Activated CD4-positive, alpha-beta T cell treated with anti-CD3 and anti-CD28 coated beads, Interleukin-2, amount 10 ng/mL, durations not matched to agents 24 days and 14 days (primary cell): ENCODE results near the gene CFAP57. TPM values are rescaled to one million over a fixed set of nuclear protein-coding genes. Genes with fewer than 3 reads are reported as not detected.
"Not testable (repeated sequence)": the region's sequence is repeated elsewhere in the genome, so short reads cannot be mapped to it uniquely, and the experiment has no call there.

Experiments used
- DNase-seq: peaks from one replicate; pipeline ENCODE4 v3.0.0; 2022
- H3K27ac Mint-ChIP-seq: one replicate; pipeline ENCODE4 v1.8.0; 2022; ENCODE audit warnings: mild to moderate bottlenecking, mixed read lengths
- H3K27me3 Mint-ChIP-seq: one replicate; pipeline ENCODE4 v1.8.0; 2022; ENCODE audit warnings: mixed read lengths
- H3K36me3 Mint-ChIP-seq: one replicate; pipeline ENCODE4 v1.8.0; 2022; ENCODE audit warnings: low read depth, mild to moderate bottlenecking, mixed read lengths
- H3K4me1 Mint-ChIP-seq: one replicate; pipeline ENCODE4 v1.8.0; 2021; ENCODE audit warnings: mixed read lengths
- H3K4me3 Mint-ChIP-seq: one replicate; pipeline ENCODE4 v1.8.0; 2022; ENCODE audit warnings: mild to moderate bottlenecking, moderate library complexity, mixed read lengths
- H3K9me3 Mint-ChIP-seq: one replicate; pipeline ENCODE4 v1.8.0; 2021; ENCODE audit warnings: mixed read lengths
- intact Hi-C: fragments of 100-400 bp; cut with micrococcal nuclease; formaldehyde crosslinking; loops from one replicate; pipeline ENCODE4 v1.15.1; 2023
- total RNA-seq: library from RNA; stranded (reverse); gene quantifications from 2 replicates; pipeline ENCODE4 v1.2.3, GENCODE V29; 2022

The CFAP57 gene
- total RNA-seq, result 0.40 TPM in 1 of 2 replicates, not detected in the other

- peaks cover 26% of the 10 kb centered on the region for H3K4me1 Mint-ChIP-seq
- peaks cover 22% of the 10 kb centered on the region for H3K27me3 Mint-ChIP-seq
- DNase-seq, result peak; percentile 98
- peak within 1 kb of the TSS; percentile 97 for H3K4me3 Mint-ChIP-seq
- intact Hi-C loops, result loop anchor here (1.0 to 5.0 kb wide), 4 partner anchors 195 to 860 kb away; partner anchors contain the start of genes ELOVL1, MED8, SLC6A9 and SZT2
- peaks cover 47% of the 10 kb centered on the region for H3K36me3 Mint-ChIP-seq
- no peaks in the 10 kb centered on the region for H3K9me3 Mint-ChIP-seq
- peak within 1 kb of the TSS; percentile 97 for H3K27ac Mint-ChIP-seq
Observed at GRCh38 chr1:43171876-43172526, at the start of gene CFAP57, which contains the start of gene EBNA1BP2. TSS of gene CFAP57 (plus strand) at chr1:43172330. CDS start at chr1:43172754, 424 bp downstream. TSS of gene EBNA1BP2 (minus strand) at chr1:43172290. CDS start at chr1:43172118, 172 bp downstream.

GRCh38 chr1:43123031-43123430 is 49.1 kb upstream of the CFAP57 start:
- intact Hi-C loops, result no loop called here
- DNase-seq, result no peak
- H3K9me3 Mint-ChIP-seq, result no peaks in the 10 kb centered on the region
- peaks cover 11% of the 10 kb centered on the region for H3K27me3 Mint-ChIP-seq
- H3K27ac Mint-ChIP-seq, result no peak overlapping the region
- H3K4me1 Mint-ChIP-seq, result no peaks in the 10 kb centered on the region
- no peak overlapping the region for H3K4me3 Mint-ChIP-seq
- no peaks in the 10 kb centered on the region for H3K36me3 Mint-ChIP-seq

GRCh38 chr1:43128816-43129215 is 43.3 kb upstream of the CFAP57 start:
- no peaks in the 10 kb centered on the region for H3K9me3 Mint-ChIP-seq
- intact Hi-C loops, result no loop called here
- no peaks in the 10 kb centered on the region for H3K36me3 Mint-ChIP-seq
- H3K27me3 Mint-ChIP-seq, result peaks cover 26% of the 10 kb centered on the region
- H3K4me1 Mint-ChIP-seq, result no peaks in the 10 kb centered on the region
- no peak for DNase-seq
- H3K4me3 Mint-ChIP-seq, result no peak overlapping the region
- H3K27ac Mint-ChIP-seq, result no peak overlapping the region

- DNase-seq, result no peak
- Mint-ChIP-seq H3K27ac (no peak overlapping the region), H3K4me1 (no peaks in the 10 kb centered on the region), H3K9me3 (no peaks in the 10 kb centered on the region), H3K36me3 (no peaks in the 10 kb centered on the region), H3K27me3 (peaks cover 29% of the 10 kb centered on the region), H3K4me3 (no peak overlapping the region)
- intact Hi-C loops, result no loop called here
Observed at GRCh38 chr1:43129426-43129825, 42.7 kb upstream of the CFAP57 start.

- intact Hi-C loops, result no loop called here
- Mint-ChIP-seq H3K27ac (no peak overlapping the region), H3K36me3 (no peaks in the 10 kb centered on the region), H3K27me3 (peaks cover 32% of the 10 kb centered on the region), H3K9me3 (no peaks in the 10 kb centered on the region), H3K4me1 (no peaks in the 10 kb centered on the region), H3K4me3 (no peak overlapping the region)
- no peak for DNase-seq
Observed at GRCh38 chr1:43134068-43134467, 38.1 kb upstream of the CFAP57 start.

- peaks cover 32% of the 10 kb centered on the region for H3K27me3 Mint-ChIP-seq
- H3K9me3 Mint-ChIP-seq, result no peaks in the 10 kb centered on the region
- no peak overlapping the region for H3K27ac Mint-ChIP-seq
- no peaks in the 10 kb centered on the region for H3K36me3 Mint-ChIP-seq
- intact Hi-C loops, result no loop called here
- no peak overlapping the region for H3K4me3 Mint-ChIP-seq
- H3K4me1 Mint-ChIP-seq, result no peaks in the 10 kb centered on the region
- DNase-seq, result no peak
Observed at GRCh38 chr1:43134640-43135039, 37.5 kb upstream of the CFAP57 start.

- H3K36me3 Mint-ChIP-seq, result no peaks in the 10 kb centered on the region
- no peak overlapping the region for H3K4me3 Mint-ChIP-seq
- H3K27me3 Mint-ChIP-seq, result peaks cover 27% of the 10 kb centered on the region
- no peak for DNase-seq
- no peaks in the 10 kb centered on the region for H3K9me3 Mint-ChIP-seq
- H3K4me1 Mint-ChIP-seq, result no peaks in the 10 kb centered on the region
- intact Hi-C loops, result no loop called here
- H3K27ac Mint-ChIP-seq, result no peak overlapping the region
Observed at GRCh38 chr1:43135857-43136781, 36.0 kb upstream of the CFAP57 start.

GRCh38 chr1:43137445-43138052 is 34.6 kb upstream of the CFAP57 start:
- H3K27me3 Mint-ChIP-seq, result peaks cover 25% of the 10 kb centered on the region
- intact Hi-C loops, result no loop called here
- H3K4me3 Mint-ChIP-seq, result no peak overlapping the region
- H3K9me3 Mint-ChIP-seq, result no peaks in the 10 kb centered on the region
- no peaks in the 10 kb centered on the region for H3K36me3 Mint-ChIP-seq
- H3K4me1 Mint-ChIP-seq, result no peaks in the 10 kb centered on the region
- DNase-seq, result no peak
- no peak overlapping the region for H3K27ac Mint-ChIP-seq

GRCh38 chr1:43139295-43139694 is 32.8 kb upstream of the CFAP57 start:
- peaks cover 27% of the 10 kb centered on the region for H3K27me3 Mint-ChIP-seq
- H3K4me1 Mint-ChIP-seq, H3K27ac Mint-ChIP-seq, intact Hi-C loops, DNase-seq, H3K9me3 Mint-ChIP-seq, H3K4me3 Mint-ChIP-seq, H3K36me3 Mint-ChIP-seq: not testable (repeated sequence)

- no peak overlapping the region for H3K4me3 Mint-ChIP-seq
- no peak for DNase-seq
- H3K27me3 Mint-ChIP-seq, result peaks cover 28% of the 10 kb centered on the region
- no peak overlapping the region for H3K27ac Mint-ChIP-seq
- no peaks in the 10 kb centered on the region for H3K4me1 Mint-ChIP-seq
- no peaks in the 10 kb centered on the region for H3K36me3 Mint-ChIP-seq
- peaks cover 4% of the 10 kb centered on the region for H3K9me3 Mint-ChIP-seq
- intact Hi-C loops, result no loop called here
Observed at GRCh38 chr1:43140010-43140409, 32.1 kb upstream of the CFAP57 start.

GRCh38 chr1:43140583-43140982 is 31.5 kb upstream of the CFAP57 start:
- Mint-ChIP-seq H3K4me3 (no peak overlapping the region), H3K27ac (no peak overlapping the region), H3K9me3 (peaks cover 4% of the 10 kb centered on the region), H3K27me3 (peaks cover 33% of the 10 kb centered on the region), H3K4me1 (no peaks in the 10 kb centered on the region), H3K36me3 (no peaks in the 10 kb centered on the region)
- intact Hi-C loops, result no loop called here
- DNase-seq, result no peak

- peaks cover 48% of the 10 kb centered on the region for H3K27me3 Mint-ChIP-seq
- peaks cover 4% of the 10 kb centered on the region for H3K9me3 Mint-ChIP-seq
- no peak for DNase-seq
- no peaks in the 10 kb centered on the region for H3K4me1 Mint-ChIP-seq
- no peaks in the 10 kb centered on the region for H3K36me3 Mint-ChIP-seq
- H3K4me3 Mint-ChIP-seq, result no peak overlapping the region
- H3K27ac Mint-ChIP-seq, result no peak overlapping the region
- intact Hi-C loops, result no loop called here
Observed at GRCh38 chr1:43143441-43143888, 28.7 kb upstream of the CFAP57 start.

- H3K27ac Mint-ChIP-seq, result no peak overlapping the region
- H3K27me3 Mint-ChIP-seq, result peaks cover 56% of the 10 kb centered on the region
- H3K9me3 Mint-ChIP-seq, result peaks cover 4% of the 10 kb centered on the region
- H3K4me1 Mint-ChIP-seq, result no peaks in the 10 kb centered on the region
- DNase-seq, result no peak
- H3K36me3 Mint-ChIP-seq, result no peaks in the 10 kb centered on the region
- intact Hi-C loops, result no loop called here
- H3K4me3 Mint-ChIP-seq, result no peak overlapping the region
Observed at GRCh38 chr1:43144237-43144636, 27.9 kb upstream of the CFAP57 start.
